ENCODE measurements around the gene RHAG.
A peak's percentile ranks its signal among the peaks of the same experiment; 100 is the strongest.
"Not testable (repeated sequence)": the region's sequence is repeated elsewhere in the genome, so short reads cannot be mapped to it uniquely, and the experiment has no call there.

Gene RHAG

DNA sequence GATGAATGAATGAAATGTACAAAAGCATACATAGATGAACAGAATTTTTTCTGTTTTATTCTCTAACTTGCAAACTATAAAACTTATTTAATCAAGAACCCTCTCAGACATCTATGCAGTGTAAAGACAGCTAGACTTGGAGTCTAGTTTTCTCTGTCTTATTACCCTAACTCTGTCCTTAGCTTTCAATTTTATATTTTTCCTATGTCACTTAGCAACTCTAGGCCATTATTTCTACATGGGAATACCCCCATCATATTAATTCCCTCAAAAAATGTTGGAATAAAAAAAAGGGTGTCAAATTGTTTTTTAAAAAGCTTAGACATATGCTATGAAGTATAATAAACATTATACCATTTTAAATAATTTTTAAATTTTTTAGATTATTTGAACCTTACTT is 1.2 kb downstream of the RHAG start:
- no peak for DNase-seq

GRCh38 chr6:49634836-49635218 is 1.8 kb downstream of the RHAG start:
- DNase-seq, result no peak

DNA sequence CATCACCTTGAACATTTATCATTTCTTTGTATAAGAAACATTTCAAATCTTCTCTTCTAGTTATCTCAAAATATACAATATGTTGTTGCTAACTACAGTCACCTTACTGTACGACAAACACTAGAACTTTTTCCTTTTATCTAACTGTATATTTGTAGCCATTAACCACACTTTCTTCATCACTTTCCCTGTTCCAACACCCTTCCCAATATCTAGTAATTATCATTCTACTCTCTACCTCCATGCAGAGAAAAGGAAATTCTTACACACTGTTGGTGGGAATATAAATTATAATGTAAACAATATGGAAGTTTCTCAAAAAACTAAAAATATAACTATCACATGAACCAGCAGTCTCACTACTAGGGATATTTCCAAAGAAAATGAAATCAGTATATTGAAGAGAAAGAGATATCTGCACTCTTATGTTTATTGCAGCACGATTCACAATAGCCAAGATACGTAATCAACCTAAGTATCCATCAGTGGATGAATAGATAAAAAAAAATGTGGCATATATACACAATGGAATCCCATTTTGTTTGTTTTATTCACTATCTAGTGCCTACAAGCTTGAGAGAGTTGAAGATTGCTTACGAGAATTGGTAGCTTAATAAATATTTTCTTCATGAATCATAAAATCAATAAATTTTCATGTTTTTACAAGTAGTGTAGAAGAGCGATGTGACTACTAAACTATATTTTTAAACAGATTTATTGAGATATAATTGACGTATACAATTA is 2.4 kb downstream of the RHAG start:
- no peak for DNase-seq

GRCh38 chr6:49633541-49633940 is 3.1 kb downstream of the RHAG start:
- DNase-seq, result no peak

- DNase-seq, result no peak
Measured at GRCh38 chr6:49632727-49633126, 3.9 kb downstream of the RHAG start.

DNA sequence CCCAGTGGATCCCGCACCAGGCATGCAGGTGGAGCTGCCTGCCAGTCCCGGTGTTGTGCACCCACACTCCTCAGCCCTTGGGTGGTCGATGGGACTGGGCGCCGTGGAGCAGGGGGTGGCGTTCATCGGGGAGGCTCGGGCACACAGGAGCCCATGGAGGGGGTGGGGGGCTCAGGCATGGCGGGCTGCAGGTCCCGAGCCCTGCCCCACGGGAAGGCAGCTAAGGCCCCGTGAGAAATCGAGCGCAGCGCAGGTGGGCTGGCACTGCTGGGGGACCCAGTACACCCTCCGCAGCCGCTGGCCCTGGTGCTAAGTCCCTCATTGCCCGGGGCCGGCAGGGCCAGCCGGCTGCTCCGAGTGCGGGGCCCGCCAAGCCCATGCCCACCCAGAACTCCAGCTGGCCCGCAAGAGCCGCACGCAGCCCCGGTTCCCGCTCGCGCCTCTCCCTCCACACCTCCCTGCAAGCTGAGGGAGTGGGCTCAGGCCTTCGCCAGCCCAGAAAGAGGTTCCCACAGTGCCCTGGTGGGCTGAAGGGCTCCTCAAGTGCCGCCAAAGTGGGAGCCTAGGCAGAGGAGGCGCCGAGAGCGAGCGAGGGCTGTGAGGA is 7.1 kb downstream of the RHAG start:
- not testable (repeated sequence) for DNase-seq

GRCh38 chr6:49626811-49627210 is 9.8 kb downstream of the RHAG start:
- DNase-seq, result no peak

- DNase-seq, result no peak
Measured at GRCh38 chr6:49618257-49618656, 18.4 kb downstream of the RHAG start.

DNA sequence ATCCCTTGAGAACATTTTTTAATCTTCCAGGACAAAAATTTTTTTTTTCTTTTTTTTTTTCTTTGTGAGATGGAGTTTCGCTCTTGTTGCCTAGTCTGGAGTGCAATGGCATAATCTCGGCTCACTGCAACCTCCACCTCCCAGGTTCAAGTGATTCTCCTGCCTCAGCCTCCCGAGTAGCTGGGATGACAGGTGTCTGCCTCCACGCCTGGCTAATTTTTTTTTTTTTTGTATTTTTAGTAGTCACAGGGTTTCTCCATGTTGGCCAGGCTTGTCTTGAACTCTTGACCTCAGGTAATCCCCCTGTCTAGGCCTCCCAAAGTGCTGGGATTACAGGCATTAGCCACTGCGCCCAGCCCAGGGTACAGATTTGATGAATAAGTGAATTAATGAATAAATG is 22.5 kb downstream of the RHAG start:
- not testable (repeated sequence) for DNase-seq

- DNase-seq, result no peak
Measured at GRCh38 chr6:49609285-49609684, 27.4 kb downstream of the RHAG start.

DNA sequence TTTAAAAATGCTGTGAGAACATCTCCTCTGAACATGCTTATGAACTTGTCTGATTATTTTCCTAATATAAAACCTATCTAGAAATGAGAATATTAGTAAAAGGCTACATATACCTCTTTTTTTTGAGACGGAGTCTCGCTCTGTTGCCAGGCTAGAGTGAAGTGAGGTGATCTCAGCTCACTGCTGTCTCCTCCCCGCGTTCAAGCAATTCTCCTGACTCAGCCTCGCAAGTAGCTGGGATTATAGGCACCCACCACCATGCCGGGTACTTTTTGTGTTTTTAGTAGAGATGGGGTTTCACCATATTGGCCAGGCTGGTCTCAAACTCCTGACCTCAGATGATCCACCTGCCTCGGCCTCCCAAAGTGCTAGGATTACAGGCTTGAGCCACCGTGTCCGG is 28.4 kb downstream of the RHAG start:
- not testable (repeated sequence) for DNase-seq

DNA sequence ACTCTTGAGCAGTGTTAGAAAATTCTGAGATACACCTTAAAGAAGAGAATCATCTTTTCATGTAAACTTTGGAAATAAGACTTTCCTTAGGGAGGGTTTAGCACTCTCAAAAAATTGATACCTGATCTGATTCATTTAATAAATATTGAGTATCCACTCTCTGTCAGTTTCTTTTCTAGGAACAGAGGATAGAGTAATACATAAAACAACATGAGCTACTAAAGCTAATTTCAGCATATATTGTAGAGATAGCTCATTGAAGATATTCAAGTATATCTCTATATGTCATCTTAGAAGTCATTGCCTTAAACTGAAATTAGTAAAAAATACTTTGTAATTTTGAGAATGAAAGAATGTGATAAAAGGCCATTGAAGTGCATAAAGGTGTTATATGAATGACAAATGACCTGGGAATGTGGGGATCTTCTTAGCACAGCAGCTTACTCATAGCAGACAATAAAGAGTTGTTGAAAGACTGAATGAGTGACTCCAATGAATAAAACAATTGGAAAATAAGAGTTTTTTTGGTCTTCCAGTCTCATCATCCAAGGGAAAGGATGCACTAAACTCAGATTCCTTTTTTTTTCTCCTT is 29.2 kb downstream of the RHAG start:
- DNase-seq, result no peak

DNA sequence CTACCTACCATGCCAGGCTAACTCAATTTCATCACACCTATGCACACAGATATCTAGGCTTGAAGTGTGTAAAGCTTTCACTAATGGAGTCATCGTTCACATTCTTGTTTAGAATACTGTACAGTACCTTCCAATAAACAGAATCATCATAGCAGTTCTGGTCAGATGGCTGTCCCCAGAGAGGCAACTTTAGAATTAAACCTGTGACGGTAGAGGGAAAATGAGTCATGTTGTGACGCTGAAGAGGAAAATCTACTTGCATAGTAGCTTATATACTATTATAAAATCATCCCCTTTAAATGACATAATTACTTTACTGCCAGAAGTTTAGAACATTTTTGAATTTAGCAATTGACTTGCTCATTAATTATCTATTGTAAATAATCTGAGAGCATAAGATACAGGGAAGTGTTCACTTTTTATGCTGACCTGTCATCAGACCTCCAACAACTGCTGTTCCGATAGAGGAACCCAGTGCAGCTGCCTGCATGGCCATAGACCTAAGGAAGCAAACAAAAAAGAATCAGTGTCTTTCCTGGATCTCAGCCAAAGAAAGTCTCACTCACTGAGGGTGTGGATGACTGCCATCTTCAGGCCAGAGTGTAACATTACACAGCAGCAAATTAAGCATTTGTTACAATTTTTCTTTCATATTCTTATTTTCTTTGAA is 29.8 kb downstream of the RHAG start:
- DNase-seq, result peak; percentile 90

DNA sequence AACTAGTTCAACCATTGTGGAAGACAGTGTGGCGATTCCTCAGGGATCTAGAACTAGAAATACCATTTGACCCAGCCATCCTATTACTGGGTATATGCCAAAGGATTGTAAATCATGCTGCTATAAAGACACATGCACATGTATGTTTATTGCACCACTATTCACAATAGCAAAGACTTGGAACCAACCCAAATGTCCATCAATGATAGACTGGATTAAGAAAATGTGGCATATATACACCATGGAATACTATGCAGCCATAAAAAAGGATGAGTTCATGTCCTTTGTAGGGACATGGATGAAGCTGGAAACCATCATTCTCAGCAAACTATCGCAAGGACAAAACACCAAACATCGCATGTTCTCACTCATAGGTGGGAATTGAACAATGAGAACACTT is 32.6 kb downstream of the RHAG start:
- DNase-seq, result not testable (repeated sequence)

- DNase-seq, result not testable (repeated sequence)
Measured at GRCh38 chr6:49587262-49587661, 49.4 kb downstream of the RHAG start.

DNA sequence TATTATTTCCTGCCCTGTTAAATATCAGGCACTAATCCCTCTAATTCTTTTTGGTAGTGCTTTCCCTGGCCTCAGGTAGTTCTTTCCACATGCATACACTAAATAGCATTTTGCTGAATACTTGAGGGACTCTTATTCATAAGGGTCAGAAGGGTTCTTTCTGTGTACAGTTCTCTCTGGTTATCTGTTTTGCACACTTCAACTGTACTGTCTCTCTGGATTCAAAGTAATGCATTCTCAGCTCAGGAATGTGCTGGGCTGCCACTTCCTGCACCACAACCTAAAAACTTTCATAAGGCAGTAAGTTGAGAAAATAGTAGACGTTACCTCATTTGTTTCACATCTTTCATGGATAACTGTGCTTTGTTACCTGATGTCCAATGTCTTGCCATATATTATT is 54.1 kb downstream of the RHAG start:
- DNase-seq, result no peak

DNA sequence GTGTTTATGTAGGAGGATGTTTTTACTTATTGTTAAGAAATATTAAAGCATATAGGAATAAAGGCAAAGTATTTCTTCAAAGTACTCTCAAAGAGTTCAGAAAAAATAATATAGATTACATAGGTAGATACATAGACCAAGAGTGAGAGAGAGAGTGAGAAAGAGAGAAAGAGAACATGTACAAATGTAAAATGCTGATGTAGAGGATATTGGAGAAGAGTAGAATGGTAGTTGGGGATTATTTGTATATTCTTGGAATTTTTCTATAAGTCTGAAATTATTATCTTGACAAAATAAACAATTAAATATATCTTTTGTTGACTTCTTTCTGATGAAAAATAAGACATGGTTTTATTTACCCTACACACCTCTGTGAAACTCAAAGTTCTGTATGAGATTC is 57.0 kb downstream of the RHAG start:
- DNase-seq, result no peak

DNA sequence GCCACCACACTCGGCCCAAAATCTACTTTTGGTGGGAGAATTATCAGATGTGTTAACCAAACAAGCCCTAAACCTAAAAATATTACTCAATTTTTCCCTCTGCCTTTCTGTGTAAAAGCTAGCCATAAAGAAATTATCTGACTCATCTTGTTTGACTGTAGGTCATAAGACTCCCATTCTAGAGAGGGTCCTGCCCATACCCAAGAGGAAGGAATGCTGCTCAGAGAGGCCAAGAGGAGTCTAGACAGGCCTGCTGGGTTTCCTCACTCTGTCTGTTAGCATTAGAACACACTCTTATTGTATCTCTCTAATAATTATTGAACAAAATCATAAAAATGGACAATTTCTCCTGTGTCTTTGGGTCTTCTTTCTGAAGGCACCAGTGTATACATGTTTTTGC is 60.0 kb downstream of the RHAG start:
- DNase-seq, result no peak

DNA sequence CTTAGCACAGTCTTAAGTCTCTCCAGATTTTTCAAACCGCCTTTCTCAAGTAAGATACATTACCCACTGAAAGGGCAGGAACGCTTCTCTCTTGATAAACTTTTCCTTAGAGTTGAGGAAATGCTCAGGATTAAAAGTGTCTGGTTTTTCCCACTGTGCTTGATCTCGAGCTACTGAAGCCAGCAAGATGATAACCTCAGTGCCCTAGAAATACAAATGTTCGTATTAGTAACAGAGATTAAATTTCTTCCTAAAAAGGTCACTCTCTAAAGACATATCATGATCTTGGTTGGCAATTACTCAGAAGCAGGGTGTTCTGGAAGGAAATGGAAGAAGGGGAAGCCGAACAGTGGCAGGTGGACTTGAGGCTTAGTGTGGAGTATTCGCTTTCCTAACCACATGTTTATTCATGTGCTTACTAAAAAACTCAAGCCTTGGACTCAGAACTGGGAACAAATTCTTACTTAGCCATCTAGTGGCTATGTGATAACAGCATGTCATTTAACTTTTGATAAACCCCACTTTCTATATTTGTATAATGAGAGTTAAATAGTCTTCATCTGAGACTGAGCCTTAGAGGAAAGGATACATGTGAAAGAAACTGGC is 66.1 kb downstream of the RHAG start:
- no peak for DNase-seq

- no peak for DNase-seq
Measured at GRCh38 chr6:49565855-49566254, 70.8 kb downstream of the RHAG start.

DNA sequence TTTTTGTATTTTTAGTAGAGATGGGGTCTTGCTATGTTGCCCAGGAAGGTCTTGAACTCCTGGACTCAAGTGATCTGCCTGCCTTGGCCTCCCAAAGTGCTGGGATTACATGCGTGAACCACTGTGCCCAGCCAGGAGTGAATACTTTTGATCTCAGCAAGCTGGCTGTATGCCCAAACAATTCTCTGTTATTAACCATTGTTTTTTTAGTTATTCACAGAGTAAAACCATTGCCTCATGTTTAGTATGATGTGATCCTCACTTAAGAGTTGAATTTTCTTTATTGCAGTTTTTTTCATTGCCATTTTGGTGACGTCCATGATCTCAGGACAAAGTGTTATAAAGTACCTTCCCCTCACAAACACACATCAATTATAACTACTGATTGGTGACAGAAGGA is 71.4 kb downstream of the RHAG start:
- DNase-seq, result no peak

- no peak for DNase-seq
Measured at GRCh38 chr6:49564552-49564951, 72.1 kb downstream of the RHAG start.

Measured in NCI-H345 (cell line).